Activated CD8-positive, alpha-beta memory T cell treated with anti-CD3 and anti-CD28 coated beads, Interleukin-2, amount 10 ng/mL, durations not matched to agents 7 days and 5 days (primary cell): ENCODE results near the gene PIF1. TPM values are rescaled to one million over a fixed set of nuclear protein-coding genes. Genes with fewer than 3 reads are reported as not detected.

Source experiments
- ATAC-seq: fragments of 150-1000 bp; cut with Tn5 transposase; one replicate; pipeline ENCODE4 v1.10.0; 2021; ENCODE audit warnings: moderate library complexity
- CTCF ChIA-PET: fragments of 350-600 bp; sonication (Branson Sonifier 250); formaldehyde crosslinking; loops from one replicate; lab custom pipeline; 2021; ENCODE audit warnings: antibody characterized with exemption; lab: Charles Lee
- DNase-seq: peaks from one replicate; pipeline ENCODE4 v3.0.0-alpha.2; 2020
- H3K27ac Mint-ChIP-seq: one replicate; pipeline ENCODE4 v1.8.0; 2021; ENCODE audit warnings: mild to moderate bottlenecking, mixed read lengths
- H3K27me3 Mint-ChIP-seq: one replicate; pipeline ENCODE4 v1.8.0; 2021; ENCODE audit warnings: mixed read lengths
- H3K36me3 Mint-ChIP-seq: one replicate; pipeline ENCODE4 v1.8.0; 2021; ENCODE audit warnings: mild to moderate bottlenecking, mixed read lengths
- H3K4me1 Mint-ChIP-seq: one replicate; pipeline ENCODE4 v1.8.0; 2021; ENCODE audit warnings: mixed read lengths
- H3K4me3 Mint-ChIP-seq: one replicate; pipeline ENCODE4 v1.8.0; 2021; ENCODE audit warnings: mild to moderate bottlenecking, moderate library complexity, mixed read lengths
- H3K9me3 Mint-ChIP-seq: one replicate; pipeline ENCODE4 v1.8.0; 2022; ENCODE audit warnings: low read depth, mixed read lengths
- total RNA-seq, 2 experiments: library from RNA; stranded (reverse); gene quantifications; one replicate each; pipeline ENCODE4 v1.2.3, GENCODE V29; 2021

PIF1 gene
- total RNA-seq: 10 to 100 TPM; 59.5 to 85.5 TPM

GRCh38 chr15:64825431-64826294, at the start of gene PIF1:
Gene PIF1 (minus strand): TSS chr15:64825647. CDS start chr15:64824335, 1,312 bp downstream.
- no peaks in the 10 kb centered on the region for H3K27me3 Mint-ChIP-seq
- peaks cover 33% of the 10 kb centered on the region for H3K4me1 Mint-ChIP-seq
- no peaks in the 10 kb centered on the region for H3K9me3 Mint-ChIP-seq
- DNase-seq (peak; percentile 97), ATAC-seq (peak; percentile 93)
- CTCF ChIA-PET: interaction anchor here (0.9 to 2.7 kb wide), 10 partner anchors 10 to 98 kb away, joined by 3 to 22 read pairs (median 5); no protein-coding TSS in a partner anchor
- peaks cover 20% of the 10 kb centered on the region for H3K36me3 Mint-ChIP-seq
- peak within 1 kb of the TSS; percentile 93 for H3K27ac Mint-ChIP-seq
- H3K4me3 Mint-ChIP-seq: peak within 1 kb of the TSS; percentile 98

GRCh38 chr15:64870353-64870752, 44.9 kb upstream of the PIF1 start:
- ATAC-seq (no peak), DNase-seq (no peak)
- Mint-ChIP-seq H3K9me3 (peaks cover 3% of the 10 kb centered on the region), H3K4me1 (peaks cover 14% of the 10 kb centered on the region), H3K27me3 (no peaks in the 10 kb centered on the region), H3K36me3 (peaks cover 23% of the 10 kb centered on the region), H3K4me3 (no peak overlapping the region), H3K27ac (no peak overlapping the region)
- CTCF ChIA-PET: no interaction called here

- no peak overlapping the region for H3K4me3 Mint-ChIP-seq
- peaks cover 12% of the 10 kb centered on the region for H3K4me1 Mint-ChIP-seq
- peaks cover 3% of the 10 kb centered on the region for H3K9me3 Mint-ChIP-seq
- DNase-seq (no peak), ATAC-seq (no peak)
- peaks cover 24% of the 10 kb centered on the region for H3K36me3 Mint-ChIP-seq
- no peaks in the 10 kb centered on the region for H3K27me3 Mint-ChIP-seq
- no peak overlapping the region for H3K27ac Mint-ChIP-seq
- CTCF ChIA-PET: no interaction called here
These were observed 44.1 kb upstream of the PIF1 start for GRCh38 chr15:64869501-64869900.

- DNase-seq (no peak), ATAC-seq (no peak)
- H3K27me3 Mint-ChIP-seq: no peaks in the 10 kb centered on the region
- no peak overlapping the region for H3K27ac Mint-ChIP-seq
- peaks cover 9% of the 10 kb centered on the region for H3K4me1 Mint-ChIP-seq
- H3K36me3 Mint-ChIP-seq: peaks cover 37% of the 10 kb centered on the region
- H3K9me3 Mint-ChIP-seq: peaks cover 3% of the 10 kb centered on the region
- CTCF ChIA-PET: no interaction called here
- no peak overlapping the region for H3K4me3 Mint-ChIP-seq
These were observed 40.6 kb upstream of the PIF1 start for GRCh38 chr15:64865998-64866520.

- Mint-ChIP-seq H3K9me3 (peaks cover 3% of the 10 kb centered on the region), H3K4me3 (no peak overlapping the region), H3K36me3 (peaks cover 38% of the 10 kb centered on the region), H3K27me3 (no peaks in the 10 kb centered on the region), H3K27ac (no peak overlapping the region), H3K4me1 (peaks cover 8% of the 10 kb centered on the region)
- ATAC-seq: no peak
- DNase-seq: no peak
- CTCF ChIA-PET: interaction anchor here (1.0 kb wide), 1 partner anchor 29 kb away, joined by 3 read pairs; no protein-coding TSS in a partner anchor
These were observed 39.9 kb upstream of the PIF1 start for GRCh38 chr15:64865126-64865997.

GRCh38 chr15:64864068-64864467, 38.6 kb upstream of the PIF1 start:
- Mint-ChIP-seq H3K9me3 (no peaks in the 10 kb centered on the region), H3K36me3 (peaks cover 28% of the 10 kb centered on the region), H3K27me3 (no peaks in the 10 kb centered on the region), H3K4me1 (peaks cover 2% of the 10 kb centered on the region), H3K27ac (peak overlapping the region; percentile 52), H3K4me3 (no peak overlapping the region)
- ATAC-seq: no peak
- CTCF ChIA-PET: interaction anchor here (1.0 kb wide), 1 partner anchor 28 kb away, joined by 3 read pairs; no protein-coding TSS in a partner anchor
- DNase-seq: no peak

- peaks cover 35% of the 10 kb centered on the region for H3K36me3 Mint-ChIP-seq
- CTCF ChIA-PET: interaction anchor here (1.2 kb wide), 1 partner anchor 20 kb away, joined by 3 read pairs; no protein-coding TSS in a partner anchor
- H3K4me1 Mint-ChIP-seq: peaks cover 11% of the 10 kb centered on the region
- H3K27me3 Mint-ChIP-seq: no peaks in the 10 kb centered on the region
- H3K4me3 Mint-ChIP-seq: no peak overlapping the region
- DNase-seq (no peak), ATAC-seq (no peak)
- no peak overlapping the region for H3K27ac Mint-ChIP-seq
- no peaks in the 10 kb centered on the region for H3K9me3 Mint-ChIP-seq
These were observed 37.0 kb upstream of the PIF1 start for GRCh38 chr15:64862408-64862807.

- no peaks in the 10 kb centered on the region for H3K9me3 Mint-ChIP-seq
- H3K27me3 Mint-ChIP-seq: no peaks in the 10 kb centered on the region
- no peak overlapping the region for H3K4me3 Mint-ChIP-seq
- peaks cover 33% of the 10 kb centered on the region for H3K36me3 Mint-ChIP-seq
- CTCF ChIA-PET: interaction anchor here (1.2 kb wide), 1 partner anchor 20 kb away, joined by 3 read pairs; no protein-coding TSS in a partner anchor
- H3K4me1 Mint-ChIP-seq: peaks cover 14% of the 10 kb centered on the region
- H3K27ac Mint-ChIP-seq: peak overlapping the region; percentile 30
- DNase-seq (no peak), ATAC-seq (no peak)
These were observed 36.5 kb upstream of the PIF1 start for GRCh38 chr15:64861960-64862359.

GRCh38 chr15:64861331-64861730, 35.9 kb upstream of the PIF1 start:
- no peak overlapping the region for H3K4me3 Mint-ChIP-seq
- CTCF ChIA-PET: interaction anchor here (0.6 to 1.2 kb wide), 3 partner anchors 21 to 131 kb away, joined by 3 read pairs; no protein-coding TSS in a partner anchor
- H3K27me3 Mint-ChIP-seq: no peaks in the 10 kb centered on the region
- H3K36me3 Mint-ChIP-seq: peaks cover 30% of the 10 kb centered on the region
- ATAC-seq (no peak), DNase-seq (no peak)
- H3K27ac Mint-ChIP-seq: no peak overlapping the region
- no peaks in the 10 kb centered on the region for H3K9me3 Mint-ChIP-seq
- peaks cover 20% of the 10 kb centered on the region for H3K4me1 Mint-ChIP-seq

- Mint-ChIP-seq H3K4me1 (peaks cover 37% of the 10 kb centered on the region), H3K27me3 (no peaks in the 10 kb centered on the region), H3K4me3 (no peak overlapping the region), H3K36me3 (peaks cover 36% of the 10 kb centered on the region), H3K27ac (no peak overlapping the region), H3K9me3 (no peaks in the 10 kb centered on the region)
- CTCF ChIA-PET: interaction anchor here (1.2 kb wide), 1 partner anchor 24 kb away, joined by 3 read pairs; no protein-coding TSS in a partner anchor
- no peak for ATAC-seq
- no peak for DNase-seq
These were observed 33.8 kb upstream of the PIF1 start for GRCh38 chr15:64859226-64859625.

- Mint-ChIP-seq H3K4me1 (peaks cover 36% of the 10 kb centered on the region), H3K9me3 (no peaks in the 10 kb centered on the region), H3K4me3 (no peak overlapping the region), H3K27me3 (no peaks in the 10 kb centered on the region), H3K36me3 (peaks cover 30% of the 10 kb centered on the region), H3K27ac (peak overlapping the region; percentile 52)
- CTCF ChIA-PET: interaction anchor here (1.2 to 1.9 kb wide), 3 partner anchors 23 to 47 kb away, joined by 3 to 6 read pairs (median 4); no protein-coding TSS in a partner anchor
- DNase-seq (no peak), ATAC-seq (no peak)
These were observed 32.7 kb upstream of the PIF1 start for GRCh38 chr15:64858021-64858575.

- CTCF ChIA-PET: interaction anchor here (1.3 to 1.9 kb wide), 2 partner anchors 38 to 47 kb away, joined by 4 to 6 read pairs; no protein-coding TSS in a partner anchor
- no peaks in the 10 kb centered on the region for H3K9me3 Mint-ChIP-seq
- no peak overlapping the region for H3K4me3 Mint-ChIP-seq
- no peak for DNase-seq
- H3K27me3 Mint-ChIP-seq: no peaks in the 10 kb centered on the region
- H3K4me1 Mint-ChIP-seq: peaks cover 36% of the 10 kb centered on the region
- H3K27ac Mint-ChIP-seq: peak overlapping the region; percentile 52
- no peak for ATAC-seq
- H3K36me3 Mint-ChIP-seq: peaks cover 29% of the 10 kb centered on the region
These were observed 32.0 kb upstream of the PIF1 start for GRCh38 chr15:64857421-64857820.
